Stimulated activated CD4-positive, alpha-beta T cell treated with anti-CD3 and anti-CD28 coated beads, Interleukin-1b, Interleukin-23, amount 100 ng/mL, for 48 hours (primary cell): ENCODE measurements around the gene EXOC4.

Experiments
- DNase-seq: peaks from one replicate; pipeline ENCODE4 v3.0.0-alpha.2; 2020

Gene EXOC4

DNA sequence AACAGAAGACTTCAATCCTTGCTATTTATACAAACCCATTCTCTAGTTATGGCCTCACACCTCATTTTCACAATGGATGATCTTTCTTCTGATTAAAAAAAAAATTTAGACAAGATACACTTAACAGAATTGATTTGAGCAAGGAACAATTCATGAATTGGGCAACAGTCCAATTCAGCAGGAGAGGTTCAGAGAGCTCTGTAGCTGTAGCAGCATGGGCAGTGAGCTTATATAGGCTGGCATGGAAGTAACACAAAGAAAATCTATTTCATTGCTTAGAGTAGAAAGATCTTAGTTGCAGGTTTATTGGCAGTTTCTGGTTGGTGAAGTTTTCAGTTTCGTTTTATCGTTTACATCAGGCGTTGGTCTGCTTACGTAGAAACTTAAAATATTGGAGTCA, 851.3 kb downstream of the EXOC4 start:
- no peak for DNase-seq

DNA sequence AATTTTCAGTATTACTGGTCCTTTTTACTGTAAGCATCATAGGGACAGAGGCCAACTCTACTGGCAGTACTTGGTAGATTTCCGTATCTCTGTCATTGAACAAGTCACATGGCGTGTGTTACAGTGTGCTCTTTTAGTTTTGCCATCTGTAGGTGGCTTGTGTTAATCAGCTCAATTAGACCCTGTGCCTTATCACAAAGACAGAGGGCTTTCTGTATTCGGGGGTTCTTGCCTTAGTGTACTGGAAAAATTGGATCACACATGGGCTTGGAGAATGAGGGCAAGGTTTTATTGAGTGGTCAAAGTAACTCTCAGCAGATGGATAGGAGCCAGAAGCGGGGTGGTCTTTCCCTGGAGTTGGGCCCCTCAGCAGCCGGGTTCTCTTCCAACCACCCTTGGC, 853.0 kb downstream of the EXOC4 start:
- DNase-seq = no peak

DNA sequence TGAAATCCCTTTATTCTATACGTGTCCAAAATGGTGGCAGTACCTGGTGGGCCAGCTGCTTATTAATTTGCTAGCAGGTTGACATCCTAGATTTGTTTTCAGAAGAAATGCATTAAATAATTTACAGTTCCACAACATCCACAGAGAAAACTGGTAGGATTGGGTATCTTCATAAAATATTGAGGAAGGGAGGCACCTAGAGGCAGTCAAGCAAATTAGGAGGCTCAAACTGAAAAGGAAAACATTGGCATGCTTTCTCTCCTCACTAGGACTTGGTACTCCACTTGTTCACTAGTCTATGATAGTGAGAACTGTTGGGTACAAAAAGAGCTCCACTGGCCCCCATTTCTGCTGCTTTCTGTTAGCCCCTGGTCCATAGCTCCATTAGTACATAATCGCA, 855.9 kb downstream of the EXOC4 start:
- no peak for DNase-seq

DNA sequence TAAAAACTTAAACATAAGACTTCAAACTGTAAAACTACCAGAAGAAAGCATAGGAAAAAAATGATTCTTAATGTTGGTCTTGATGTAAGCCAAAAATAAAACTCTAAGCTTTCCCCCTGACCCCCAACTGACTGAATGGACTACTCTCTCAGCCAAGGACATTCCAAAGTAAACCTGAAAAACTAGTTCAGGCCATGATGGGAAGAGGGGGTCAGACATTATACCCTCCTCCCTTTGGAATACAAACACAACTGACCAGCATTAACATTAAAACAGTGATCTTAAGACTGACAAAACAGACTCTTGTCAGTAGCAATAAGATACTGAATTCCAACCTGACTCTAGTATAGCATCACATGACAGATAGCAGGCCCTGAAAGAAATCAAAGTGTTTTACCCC, 860.8 kb downstream of the EXOC4 start:
- DNase-seq = no peak

DNA sequence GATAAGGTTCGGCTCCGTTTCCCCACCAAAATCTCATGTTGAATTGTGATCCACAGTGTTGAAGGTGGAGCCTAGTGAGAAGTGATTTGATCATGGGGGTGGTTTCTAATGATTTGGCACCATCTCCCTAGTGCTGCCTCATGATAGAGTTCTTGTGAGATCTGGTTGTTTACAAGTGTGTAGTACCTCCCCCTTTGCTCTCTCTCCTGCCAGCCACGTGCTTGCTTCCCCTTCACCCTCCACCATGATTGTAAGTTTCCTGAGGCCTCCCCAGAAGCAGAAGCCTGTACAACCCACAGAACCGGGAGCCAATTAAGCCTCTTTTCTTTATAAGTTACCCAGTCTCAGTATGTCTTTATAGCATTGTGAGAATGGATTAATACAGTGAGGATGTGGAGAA, 862.1 kb downstream of the EXOC4 start:
- DNase-seq = no peak
